ENCODE data around the gene SLC2A11.
A peak's percentile ranks its signal among the peaks of the same experiment; 100 is the strongest.
"Not testable (repeated sequence)": the region's sequence is repeated elsewhere in the genome, so short reads cannot be mapped to it uniquely, and the experiment has no call there.

SLC2A11 gene

GRCh38 chr22:23895599-23896144, 38.0 kb downstream of the SLC2A11 start:
- H3K4me1 ChIP-seq (ENCODE audit: control insufficient read depth in 5 of 5, insufficient read depth in 5 of 5, low read length in 5 of 5): peaks cover 0 to 28% (median 21%) of the 10 kb centered on the region in 5 donors
- H3K27me3 ChIP-seq (ENCODE audit: control insufficient read depth in 5 of 5, insufficient read depth in 4 of 5, low read length in 5 of 5): no peaks in the 10 kb centered on the region
- H3K36me3 ChIP-seq (ENCODE audit: control insufficient read depth in 5 of 5, insufficient read depth in 5 of 5, low read length in 5 of 5): peaks cover 0 to 17% (median 14%) of the 10 kb centered on the region in 5 donors
- H3K27ac ChIP-seq (ENCODE audit: low read depth, low read length): no peak overlapping the region
- H3K9ac ChIP-seq (ENCODE audit: low read length in 5 of 5): peak overlapping the region in 2 of 5 donors; percentile 42 to 86
- peak overlapping the region; percentile 51 to 79 (median 75) for H3K4me3 ChIP-seq (ENCODE audit: low read depth in 1 of 5, low read length in 5 of 5)
- no peaks in the 10 kb centered on the region for H3K9me3 ChIP-seq (ENCODE audit: control insufficient read depth in 5 of 5, low read length in 5 of 5)

DNA sequence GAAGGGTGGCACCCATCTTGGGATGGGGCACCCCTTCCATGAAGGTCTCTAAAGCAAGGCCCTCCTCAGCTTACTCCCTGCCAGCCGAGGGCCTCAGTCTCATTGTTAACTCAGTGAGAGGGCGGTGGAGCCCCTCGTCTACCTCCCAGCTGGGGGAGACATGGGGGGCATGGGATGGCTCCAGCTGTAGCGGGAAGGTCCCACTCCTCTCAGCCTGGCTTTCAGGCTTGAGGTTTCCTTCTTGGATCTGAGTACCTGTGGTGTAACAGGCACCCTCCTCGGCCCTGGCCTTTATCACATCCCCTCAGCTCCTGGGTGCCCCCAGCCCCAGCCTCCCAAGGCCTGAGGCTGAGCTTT, 38.5 kb downstream of the SLC2A11 start:
- no peak overlapping the region for H3K27ac ChIP-seq (ENCODE audit: low read depth, low read length)
- no peaks in the 10 kb centered on the region for H3K27me3 ChIP-seq (ENCODE audit: control insufficient read depth in 5 of 5, insufficient read depth in 4 of 5, low read length in 5 of 5)
- H3K9ac ChIP-seq (ENCODE audit: low read length in 5 of 5): no peak overlapping the region
- no peak overlapping the region for H3K4me3 ChIP-seq (ENCODE audit: low read depth in 1 of 5, low read length in 5 of 5)
- no peaks in the 10 kb centered on the region for H3K9me3 ChIP-seq (ENCODE audit: control insufficient read depth in 5 of 5, low read length in 5 of 5)
- H3K36me3 ChIP-seq (ENCODE audit: control insufficient read depth in 5 of 5, insufficient read depth in 5 of 5, low read length in 5 of 5): peaks cover 0 to 17% (median 14%) of the 10 kb centered on the region in 5 donors
- peaks cover 0 to 28% (median 21%) of the 10 kb centered on the region in 5 donors for H3K4me1 ChIP-seq (ENCODE audit: control insufficient read depth in 5 of 5, insufficient read depth in 5 of 5, low read length in 5 of 5)

GRCh38 chr22:23896523-23897186, 39.0 kb downstream of the SLC2A11 start:
- Histone ChIP-seq H3K36me3 (ENCODE audit: control insufficient read depth in 5 of 5, insufficient read depth in 5 of 5, low read length in 5 of 5) (peaks cover 0 to 17% (median 14%) of the 10 kb centered on the region in 5 donors), H3K9me3 (ENCODE audit: control insufficient read depth in 5 of 5, low read length in 5 of 5) (no peaks in the 10 kb centered on the region), H3K9ac (ENCODE audit: low read length in 5 of 5) (no peak overlapping the region), H3K4me1 (ENCODE audit: control insufficient read depth in 5 of 5, insufficient read depth in 5 of 5, low read length in 5 of 5) (peaks cover 0 to 28% (median 21%) of the 10 kb centered on the region in 5 donors), H3K27ac (ENCODE audit: low read depth, low read length) (no peak overlapping the region), H3K4me3 (ENCODE audit: low read depth in 1 of 5, low read length in 5 of 5) (no peak overlapping the region), H3K27me3 (ENCODE audit: control insufficient read depth in 5 of 5, insufficient read depth in 4 of 5, low read length in 5 of 5) (no peaks in the 10 kb centered on the region)

GRCh38 chr22:23897320-23897719, 39.6 kb downstream of the SLC2A11 start:
- Histone ChIP-seq H3K9me3 (ENCODE audit: control insufficient read depth in 5 of 5, low read length in 5 of 5) (no peaks in the 10 kb centered on the region), H3K27me3 (ENCODE audit: control insufficient read depth in 5 of 5, insufficient read depth in 4 of 5, low read length in 5 of 5) (no peaks in the 10 kb centered on the region), H3K4me1 (ENCODE audit: control insufficient read depth in 5 of 5, insufficient read depth in 5 of 5, low read length in 5 of 5) (peaks cover 0 to 28% (median 21%) of the 10 kb centered on the region in 5 donors), H3K9ac (ENCODE audit: low read length in 5 of 5) (no peak overlapping the region), H3K4me3 (ENCODE audit: low read depth in 1 of 5, low read length in 5 of 5) (no peak overlapping the region), H3K27ac (ENCODE audit: low read depth, low read length) (no peak overlapping the region), H3K36me3 (ENCODE audit: control insufficient read depth in 5 of 5, insufficient read depth in 5 of 5, low read length in 5 of 5) (peaks cover 0 to 17% (median 14%) of the 10 kb centered on the region in 5 donors)

DNA sequence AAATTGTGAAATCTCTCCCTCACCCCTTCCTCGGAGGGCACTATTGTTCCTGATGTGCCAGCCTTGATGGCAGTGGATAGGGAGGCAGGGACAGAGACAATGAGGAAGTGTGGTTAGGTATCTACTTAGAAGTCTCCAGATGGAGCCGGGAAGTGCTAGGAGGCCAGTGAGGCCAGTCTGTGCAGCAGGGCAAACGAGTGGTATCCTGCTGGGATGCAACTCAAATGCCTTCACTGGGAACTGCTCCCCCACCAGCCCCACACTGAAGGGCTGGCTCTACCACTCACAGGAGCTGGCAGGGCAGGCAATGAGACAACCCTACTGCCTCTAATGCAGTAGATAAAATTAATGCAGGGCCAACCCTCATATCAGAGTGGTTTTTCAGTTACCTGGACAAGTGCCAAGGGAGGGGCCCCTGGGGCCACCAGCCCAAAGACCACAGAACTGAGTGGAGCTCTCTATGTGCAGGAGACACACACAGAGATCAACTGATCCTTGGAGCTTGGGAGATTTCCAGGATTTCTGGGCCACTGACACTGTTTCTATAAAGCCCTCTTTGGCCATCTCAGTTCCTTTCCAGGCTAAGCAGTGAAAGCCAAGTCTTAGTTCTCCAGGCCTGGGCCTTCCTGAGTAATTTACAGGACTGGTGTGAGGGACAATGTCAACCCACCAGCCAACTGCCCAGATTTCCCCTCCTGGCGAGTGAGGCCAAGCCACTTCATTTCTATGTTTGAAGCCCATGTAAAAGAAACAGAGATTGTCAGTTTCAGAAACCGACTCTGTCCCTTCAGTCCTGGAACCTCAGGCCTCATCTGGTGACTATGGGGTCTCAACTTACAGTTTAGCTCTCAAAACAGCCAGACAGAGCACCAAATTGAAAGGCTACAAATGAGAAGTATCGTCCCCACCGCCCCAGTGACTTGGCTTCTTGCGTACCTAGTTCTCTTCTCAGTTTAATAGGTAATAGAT, 40.6 kb downstream of the SLC2A11 start:
- Histone ChIP-seq H3K36me3 (ENCODE audit: control insufficient read depth in 5 of 5, insufficient read depth in 5 of 5, low read length in 5 of 5) (peaks cover 0 to 17% (median 14%) of the 10 kb centered on the region in 5 donors), H3K4me3 (ENCODE audit: low read depth in 1 of 5, low read length in 5 of 5) (no peak overlapping the region), H3K9ac (ENCODE audit: low read length in 5 of 5) (no peak overlapping the region), H3K9me3 (ENCODE audit: control insufficient read depth in 5 of 5, low read length in 5 of 5) (no peaks in the 10 kb centered on the region), H3K27me3 (ENCODE audit: control insufficient read depth in 5 of 5, insufficient read depth in 4 of 5, low read length in 5 of 5) (no peaks in the 10 kb centered on the region), H3K27ac (ENCODE audit: low read depth, low read length) (no peak overlapping the region), H3K4me1 (ENCODE audit: control insufficient read depth in 5 of 5, insufficient read depth in 5 of 5, low read length in 5 of 5) (peaks cover 0 to 28% (median 21%) of the 10 kb centered on the region in 5 donors)

GRCh38 chr22:23899042-23899745, 41.5 kb downstream of the SLC2A11 start:
- Histone ChIP-seq H3K4me3 (ENCODE audit: low read depth in 1 of 5, low read length in 5 of 5) (no peak overlapping the region), H3K9ac (ENCODE audit: low read length in 5 of 5) (no peak overlapping the region), H3K9me3 (ENCODE audit: control insufficient read depth in 5 of 5, low read length in 5 of 5) (no peaks in the 10 kb centered on the region), H3K36me3 (ENCODE audit: control insufficient read depth in 5 of 5, insufficient read depth in 5 of 5, low read length in 5 of 5) (peaks cover 0 to 17% (median 14%) of the 10 kb centered on the region in 5 donors), H3K27ac (ENCODE audit: low read depth, low read length) (no peak overlapping the region), H3K4me1 (ENCODE audit: control insufficient read depth in 5 of 5, insufficient read depth in 5 of 5, low read length in 5 of 5) (peaks cover 0 to 19% (median 14%) of the 10 kb centered on the region in 5 donors), H3K27me3 (ENCODE audit: control insufficient read depth in 5 of 5, insufficient read depth in 4 of 5, low read length in 5 of 5) (no peaks in the 10 kb centered on the region)

- H3K36me3 ChIP-seq (ENCODE audit: control insufficient read depth in 5 of 5, insufficient read depth in 5 of 5, low read length in 5 of 5): peaks cover 0 to 17% (median 14%) of the 10 kb centered on the region in 5 donors
- not testable (repeated sequence) for H3K9ac ChIP-seq (ENCODE audit: low read length in 5 of 5); H3K27me3 ChIP-seq (ENCODE audit: control insufficient read depth in 5 of 5, insufficient read depth in 4 of 5, low read length in 5 of 5); H3K9me3 ChIP-seq (ENCODE audit: control insufficient read depth in 5 of 5, low read length in 5 of 5); H3K4me3 ChIP-seq (ENCODE audit: low read depth in 1 of 5, low read length in 5 of 5); H3K27ac ChIP-seq (ENCODE audit: low read depth, low read length); H3K4me1 ChIP-seq (ENCODE audit: control insufficient read depth in 5 of 5, insufficient read depth in 5 of 5, low read length in 5 of 5)
These were observed 42.6 kb downstream of the SLC2A11 start for GRCh38 chr22:23900227-23900626.

DNA sequence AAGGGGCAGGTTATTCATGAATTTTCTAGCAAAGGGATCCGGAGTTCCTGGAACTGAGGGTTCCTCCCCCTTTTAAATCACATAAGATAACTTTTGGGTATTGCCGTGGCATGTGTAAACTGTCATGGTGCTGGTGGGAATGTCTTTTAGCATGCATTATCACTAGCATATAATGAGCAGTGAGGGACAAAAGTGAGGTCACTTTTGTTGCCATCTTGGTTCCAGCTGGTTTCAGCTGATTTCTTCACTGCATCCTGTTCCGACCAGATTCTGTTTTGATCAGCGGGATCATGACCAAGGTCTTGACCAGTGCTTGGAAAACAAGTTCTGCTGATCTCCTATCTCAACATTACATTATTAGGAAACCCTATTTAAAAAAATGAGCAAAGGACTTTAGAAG, 43.9 kb downstream of the SLC2A11 start:
- H3K4me1 ChIP-seq (ENCODE audit: control insufficient read depth in 5 of 5, insufficient read depth in 5 of 5, low read length in 5 of 5): no peaks in the 10 kb centered on the region
- H3K27me3 ChIP-seq (ENCODE audit: control insufficient read depth in 5 of 5, insufficient read depth in 4 of 5, low read length in 5 of 5): peaks cover 0 to 4% (median 0%) of the 10 kb centered on the region in 5 donors
- H3K27ac ChIP-seq (ENCODE audit: low read depth, low read length): no peak overlapping the region
- H3K9me3 ChIP-seq (ENCODE audit: control insufficient read depth in 5 of 5, low read length in 5 of 5): no peaks in the 10 kb centered on the region
- peaks cover 0 to 9% (median 7%) of the 10 kb centered on the region in 5 donors for H3K36me3 ChIP-seq (ENCODE audit: control insufficient read depth in 5 of 5, insufficient read depth in 5 of 5, low read length in 5 of 5)
- no peak overlapping the region for H3K9ac ChIP-seq (ENCODE audit: low read length in 5 of 5)
- no peak overlapping the region for H3K4me3 ChIP-seq (ENCODE audit: low read depth in 1 of 5, low read length in 5 of 5)

DNA sequence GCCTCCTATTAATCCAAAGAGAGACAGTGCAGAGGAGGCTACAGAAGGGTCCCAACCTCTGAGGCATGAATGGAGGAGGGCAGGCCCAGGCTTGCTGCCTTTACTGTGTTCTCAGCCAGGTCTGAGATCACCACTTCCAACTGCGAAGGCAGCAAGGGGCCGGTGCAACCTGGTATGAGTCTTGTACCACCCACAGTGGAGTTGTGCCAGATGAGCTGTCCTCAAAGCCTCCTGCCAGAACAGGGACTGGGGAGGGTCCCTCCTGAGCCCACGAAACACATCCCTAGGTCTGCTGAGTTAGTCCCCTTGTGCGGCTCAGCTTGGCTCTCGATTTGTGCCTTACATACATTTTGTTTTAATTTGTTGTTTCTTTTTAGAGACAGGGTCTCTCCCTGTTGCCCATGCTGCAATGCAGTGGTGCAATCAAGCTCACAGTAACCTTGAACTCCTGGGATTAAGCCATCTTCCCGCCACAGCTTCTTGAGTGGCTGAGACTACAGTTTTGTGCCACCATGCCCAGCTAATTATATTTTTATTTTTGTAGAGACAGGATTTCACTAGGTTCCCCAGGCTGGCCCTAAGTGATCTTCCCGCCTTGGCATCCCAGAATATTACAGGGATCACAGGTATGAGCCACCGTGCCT, 45.8 kb downstream of the SLC2A11 start:
- Histone ChIP-seq H3K27me3 (ENCODE audit: control insufficient read depth in 5 of 5, insufficient read depth in 4 of 5, low read length in 5 of 5) (peaks cover 0 to 4% (median 0%) of the 10 kb centered on the region in 5 donors), H3K27ac (ENCODE audit: low read depth, low read length) (no peak overlapping the region), H3K9ac (ENCODE audit: low read length in 5 of 5) (no peak overlapping the region), H3K4me1 (ENCODE audit: control insufficient read depth in 5 of 5, insufficient read depth in 5 of 5, low read length in 5 of 5) (no peaks in the 10 kb centered on the region), H3K9me3 (ENCODE audit: control insufficient read depth in 5 of 5, low read length in 5 of 5) (no peaks in the 10 kb centered on the region), H3K4me3 (ENCODE audit: low read depth in 1 of 5, low read length in 5 of 5) (no peak overlapping the region), H3K36me3 (ENCODE audit: control insufficient read depth in 5 of 5, insufficient read depth in 5 of 5, low read length in 5 of 5) (peaks cover 0 to 2% (median 0%) of the 10 kb centered on the region in 5 donors)
